Activated CD8-positive, alpha-beta T cell treated with anti-CD3 and anti-CD28 coated beads for 36 hours (primary cell): Measurements from ENCODE around the gene SLC7A1. TPM values are rescaled to one million over a fixed set of nuclear protein-coding genes. Genes with fewer than 3 reads are reported as not detected.

Source experiments
- ATAC-seq: fragments of 200-7000 bp; cut with Tn5 transposase; one replicate; pipeline ENCODE4 v1.10.0; 2021; ENCODE audit warnings: mild to moderate bottlenecking, moderate library complexity
- CTCF ChIA-PET: fragments of 350-600 bp; sonication (Branson Sonifier 250); formaldehyde crosslinking; loops from one replicate; lab custom pipeline; 2021; ENCODE audit warnings: antibody characterized with exemption; lab: Charles Lee
- POLR2A ChIA-PET: fragments of 350-600 bp; sonication (Branson Sonifier 250); formaldehyde crosslinking; loops from one replicate; lab custom pipeline; 2021; ENCODE audit warnings: antibody characterized with exemption; lab: Charles Lee
- DNase-seq: peaks from one replicate; pipeline ENCODE4 v3.0.0-alpha.2; 2020
- H3K27ac Mint-ChIP-seq: one replicate; pipeline ENCODE4 v1.8.0; 2021; ENCODE audit warnings: mild to moderate bottlenecking, mixed read lengths
- H3K27me3 Mint-ChIP-seq: one replicate; pipeline ENCODE4 v1.8.0; 2021; ENCODE audit warnings: mixed read lengths
- H3K36me3 Mint-ChIP-seq: one replicate; pipeline ENCODE4 v1.8.0; 2021; ENCODE audit warnings: low read depth, mixed read lengths
- H3K4me1 Mint-ChIP-seq: one replicate; pipeline ENCODE4 v1.8.0; 2021; ENCODE audit warnings: low read depth, mixed read lengths
- H3K4me3 Mint-ChIP-seq: one replicate; pipeline ENCODE4 v1.8.0; 2021; ENCODE audit warnings: mild to moderate bottlenecking, moderate library complexity, mixed read lengths
- H3K9me3 Mint-ChIP-seq: one replicate; pipeline ENCODE4 v1.8.0; 2021; ENCODE audit warnings: mixed read lengths
- intact Hi-C: fragments of 100-400 bp; cut with micrococcal nuclease; formaldehyde crosslinking; loops from one replicate; pipeline ENCODE4 v1.10.0; 2022
- total RNA-seq, 2 experiments: library from RNA; stranded (reverse); gene quantifications; one replicate each; pipeline ENCODE4 v1.2.3, GENCODE V29; 2021
- TF ChIP-seq, protein P1 (sequence below): fragments of 200-600 bp; IDR thresholded peaks from one replicate; pipeline ENCODE4 v1.8.0; 2022; ENCODE audit warnings: antibody characterized with exemption, mild to moderate bottlenecking

The SLC7A1 gene
- total RNA-seq, 2 experiments from 2014 or later, result 119 to 124 TPM

DNA sequence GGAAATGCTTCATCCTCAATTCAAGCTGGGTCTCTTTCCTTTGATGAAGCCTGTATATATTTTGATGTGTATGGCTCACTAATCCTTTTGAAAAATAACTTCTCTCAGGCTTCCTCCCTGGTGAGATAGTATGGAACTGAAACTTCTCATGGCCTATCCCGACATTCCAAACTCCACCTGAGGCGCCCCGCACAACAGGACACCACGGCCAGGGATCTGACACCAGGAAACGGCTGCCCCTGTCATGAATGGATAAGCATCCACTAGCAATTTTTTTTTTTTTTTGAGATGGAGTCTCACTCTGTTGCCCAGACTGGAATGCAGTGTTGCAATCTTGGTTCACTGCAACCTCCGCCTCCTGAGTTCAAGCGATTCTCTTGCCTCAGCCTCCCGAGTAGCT lies 16.4 kb downstream of the SLC7A1 start:
- no peaks in the 10 kb centered on the region for H3K9me3 Mint-ChIP-seq
- DNase-seq, result no peak
- H3K36me3 Mint-ChIP-seq, result peaks cover 45% of the 10 kb centered on the region
- no peak overlapping the region for H3K27ac Mint-ChIP-seq
- POLR2A ChIA-PET, result no interaction called here
- no peaks in the 10 kb centered on the region for H3K27me3 Mint-ChIP-seq
- CTCF ChIA-PET, result no interaction called here
- ATAC-seq, result no peak
- H3K4me1 Mint-ChIP-seq, result peaks cover 45% of the 10 kb centered on the region
- TF ChIP-seq, protein P1, sequence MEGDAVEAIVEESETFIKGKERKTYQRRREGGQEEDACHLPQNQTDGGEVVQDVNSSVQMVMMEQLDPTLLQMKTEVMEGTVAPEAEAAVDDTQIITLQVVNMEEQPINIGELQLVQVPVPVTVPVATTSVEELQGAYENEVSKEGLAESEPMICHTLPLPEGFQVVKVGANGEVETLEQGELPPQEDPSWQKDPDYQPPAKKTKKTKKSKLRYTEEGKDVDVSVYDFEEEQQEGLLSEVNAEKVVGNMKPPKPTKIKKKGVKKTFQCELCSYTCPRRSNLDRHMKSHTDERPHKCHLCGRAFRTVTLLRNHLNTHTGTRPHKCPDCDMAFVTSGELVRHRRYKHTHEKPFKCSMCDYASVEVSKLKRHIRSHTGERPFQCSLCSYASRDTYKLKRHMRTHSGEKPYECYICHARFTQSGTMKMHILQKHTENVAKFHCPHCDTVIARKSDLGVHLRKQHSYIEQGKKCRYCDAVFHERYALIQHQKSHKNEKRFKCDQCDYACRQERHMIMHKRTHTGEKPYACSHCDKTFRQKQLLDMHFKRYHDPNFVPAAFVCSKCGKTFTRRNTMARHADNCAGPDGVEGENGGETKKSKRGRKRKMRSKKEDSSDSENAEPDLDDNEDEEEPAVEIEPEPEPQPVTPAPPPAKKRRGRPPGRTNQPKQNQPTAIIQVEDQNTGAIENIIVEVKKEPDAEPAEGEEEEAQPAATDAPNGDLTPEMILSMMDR, result no peak
- no peak overlapping the region for H3K4me3 Mint-ChIP-seq
- intact Hi-C loops, result no loop called here

DNA sequence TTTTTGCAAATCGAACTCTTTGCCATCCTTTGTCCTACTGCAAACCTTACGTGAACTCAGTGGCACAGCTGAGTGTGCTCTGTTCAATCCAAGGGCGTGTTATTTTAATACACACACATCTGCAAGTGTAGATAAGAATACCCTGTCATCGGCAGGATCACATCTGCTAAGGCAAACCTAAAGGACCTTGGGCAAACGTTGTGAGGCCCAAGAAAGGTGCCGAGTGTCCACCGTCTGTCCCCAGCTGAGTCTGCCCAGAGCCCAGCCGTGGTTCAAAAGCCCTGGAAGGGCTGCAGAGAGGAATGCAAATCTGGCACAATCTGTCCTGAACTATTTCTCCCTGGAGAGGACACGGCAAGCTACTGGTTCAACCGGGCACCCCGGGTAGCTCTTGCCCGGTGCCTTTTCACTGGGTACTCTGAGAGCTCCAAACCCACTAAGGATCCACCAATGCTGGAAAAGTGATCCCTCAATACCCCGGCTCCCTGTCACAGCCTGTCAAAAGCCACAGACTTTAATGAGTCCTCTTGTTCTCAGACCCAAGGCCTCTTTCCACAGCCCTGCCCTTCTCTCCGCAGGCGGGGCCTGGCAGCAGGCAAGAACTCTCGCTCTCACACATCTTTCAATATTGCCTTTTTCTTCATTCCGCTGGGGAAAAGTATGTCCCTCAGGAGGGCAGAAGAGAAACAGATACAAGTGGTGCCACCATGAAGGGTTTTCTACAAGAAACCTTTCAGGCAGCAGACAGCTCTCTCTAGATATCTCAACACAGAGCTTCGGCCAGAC lies 17.0 kb downstream of the SLC7A1 start:
- Mint-ChIP-seq H3K36me3 (peaks cover 43% of the 10 kb centered on the region), H3K27ac (no peak overlapping the region), H3K4me3 (no peak overlapping the region), H3K27me3 (no peaks in the 10 kb centered on the region), H3K9me3 (no peaks in the 10 kb centered on the region), H3K4me1 (peaks cover 44% of the 10 kb centered on the region)
- TF ChIP-seq, protein P1, result no peak
- DNase-seq (no peak), ATAC-seq (no peak)
- intact Hi-C loops, result no loop called here
- ChIA-PET CTCF (interaction anchor here (1.4 kb wide), 1 partner anchor 70 kb away, joined by 7 read pairs; no protein-coding TSS in a partner anchor), POLR2A (interaction anchor here (0.7 to 3.1 kb wide), 3 partner anchors 8 to 18 kb away, joined by 3 to 12 read pairs (median 4); no protein-coding TSS in a partner anchor)

DNA sequence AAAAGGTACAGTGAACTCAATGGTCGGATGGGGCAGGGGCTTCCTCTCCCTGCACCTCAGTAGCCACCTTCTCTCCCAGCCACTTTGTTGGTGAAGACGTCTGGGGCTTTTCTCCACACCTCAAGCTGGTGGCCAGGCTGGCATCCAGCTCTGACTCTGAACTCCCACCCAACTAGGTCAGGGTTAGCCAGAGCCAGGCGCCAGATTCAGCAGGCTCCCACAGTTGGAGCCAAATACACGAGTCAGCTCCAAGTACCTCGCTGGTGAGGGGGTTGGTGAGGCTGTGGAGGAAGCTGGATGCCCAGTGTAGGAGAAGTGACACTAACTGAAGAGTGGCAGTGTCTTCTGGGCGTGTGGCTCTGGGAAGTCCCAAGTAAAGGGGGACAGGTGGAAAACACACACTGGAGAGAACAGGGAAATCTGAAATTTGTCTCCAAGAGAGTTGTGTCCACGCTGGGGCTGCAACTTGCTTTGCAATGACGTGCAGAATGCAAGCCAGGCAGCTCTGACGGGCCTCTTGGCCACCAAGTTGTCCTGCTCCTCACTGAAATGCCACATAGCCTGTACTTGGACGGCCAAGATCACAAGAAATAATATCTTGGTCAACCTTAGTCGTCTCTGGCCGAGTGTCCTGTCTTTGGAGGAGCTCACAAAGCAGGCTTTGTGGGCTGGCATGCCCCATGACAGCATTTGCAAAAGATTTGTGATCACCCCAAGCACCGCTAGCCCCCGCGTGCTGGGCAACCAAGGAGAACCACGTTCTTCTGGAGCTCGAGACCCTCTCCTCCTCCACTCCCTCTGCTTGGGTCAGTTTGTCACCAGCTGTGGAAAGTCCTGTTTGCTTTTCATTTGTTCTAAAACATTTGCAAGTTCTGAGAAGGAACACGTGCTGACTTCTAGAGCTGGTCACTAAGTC lies 18.1 kb downstream of the SLC7A1 start:
- Mint-ChIP-seq H3K27me3 (no peaks in the 10 kb centered on the region), H3K4me3 (no peak overlapping the region), H3K4me1 (peaks cover 41% of the 10 kb centered on the region), H3K27ac (no peak overlapping the region), H3K9me3 (no peaks in the 10 kb centered on the region), H3K36me3 (peaks cover 47% of the 10 kb centered on the region)
- ChIA-PET POLR2A (interaction anchor here (0.7 to 3.1 kb wide), 3 partner anchors 9 to 19 kb away, joined by 3 to 12 read pairs (median 4); no protein-coding TSS in a partner anchor), CTCF (interaction anchor here (1.4 kb wide), 1 partner anchor 69 kb away, joined by 7 read pairs; no protein-coding TSS in a partner anchor)
- no peak for ATAC-seq
- TF ChIP-seq, protein P1, result no peak
- intact Hi-C loops, result no loop called here
- DNase-seq, result no peak

DNA sequence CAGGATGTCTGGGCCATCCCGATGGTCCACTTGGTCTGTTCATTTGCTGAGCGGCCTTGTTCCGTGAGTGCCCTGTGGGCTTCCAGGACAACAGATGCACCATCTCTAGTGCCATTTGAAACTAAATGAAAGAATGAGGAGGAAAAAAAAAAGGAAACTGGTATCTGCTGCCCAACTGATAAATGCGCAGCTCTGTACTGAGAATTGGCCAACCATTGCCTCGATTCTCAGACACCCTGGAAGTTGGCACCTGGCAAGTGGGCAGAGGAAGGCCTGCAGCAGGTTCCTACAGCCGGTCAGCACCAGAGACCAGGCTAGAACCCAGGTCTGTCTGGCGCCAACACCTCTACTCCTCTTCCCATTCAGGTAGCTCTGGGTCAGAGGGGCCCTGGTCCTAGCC lies 18.9 kb downstream of the SLC7A1 start:
- Mint-ChIP-seq H3K4me1 (peaks cover 42% of the 10 kb centered on the region), H3K4me3 (no peak overlapping the region), H3K27me3 (no peaks in the 10 kb centered on the region), H3K36me3 (peaks cover 45% of the 10 kb centered on the region), H3K9me3 (no peaks in the 10 kb centered on the region), H3K27ac (no peak overlapping the region)
- DNase-seq, result no peak
- CTCF ChIA-PET, result no interaction called here
- POLR2A ChIA-PET, result interaction anchor here (1.2 to 3.1 kb wide), 3 partner anchors 9 to 16 kb away, joined by 4 to 12 read pairs (median 4); no protein-coding TSS in a partner anchor
- ATAC-seq, result no peak
- intact Hi-C loops, result no loop called here
- TF ChIP-seq, protein P1, result no peak
